ENCODE data around the gene ZMIZ1.

The ZMIZ1 gene

DNA sequence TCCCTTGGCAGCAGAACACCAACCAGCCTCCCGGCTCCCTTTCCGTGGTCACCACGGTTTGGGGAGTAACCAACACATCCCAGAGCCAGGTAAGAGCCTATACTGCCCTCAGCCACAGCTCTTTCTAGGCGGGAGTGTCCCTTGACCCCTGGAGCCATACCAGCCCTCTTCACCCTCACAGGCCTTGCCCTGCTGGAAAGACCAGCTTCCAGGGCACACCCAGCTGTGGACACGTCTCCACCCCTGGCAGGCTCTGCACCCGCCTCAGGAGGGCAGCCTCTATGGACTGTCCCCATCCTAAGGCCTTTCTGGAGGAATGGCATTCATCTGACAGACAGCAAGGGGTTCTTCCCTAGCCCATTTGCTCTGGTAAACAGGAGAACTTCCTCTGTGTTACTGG lies 221.0 kb downstream of the ZMIZ1 start:
- peaks cover 30 to 40% of the 10 kb centered on the region in 2 donors for H3K4me1 ChIP-seq (ENCODE audit: control insufficient read depth in 2 of 2, insufficient read depth in 2 of 2, low read length in 2 of 2)
- H3K27ac ChIP-seq (ENCODE audit: low read depth in 2 of 2, low read length in 2 of 2) = peak overlapping the region in 1 of 2 donors; percentile 32
- H3K9ac ChIP-seq (ENCODE audit: low read depth in 1 of 2, low read length in 2 of 2) = no peak overlapping the region
- no peak overlapping the region for H3K4me3 ChIP-seq (ENCODE audit: low read length in 2 of 2)
- H3K9me3 ChIP-seq (ENCODE audit: control insufficient read depth in 2 of 2, low read length in 2 of 2) = no peaks in the 10 kb centered on the region
- no peaks in the 10 kb centered on the region for H3K27me3 ChIP-seq (ENCODE audit: control insufficient read depth in 2 of 2, insufficient read depth in 2 of 2, low read length in 2 of 2)
- H3K36me3 ChIP-seq (ENCODE audit: control insufficient read depth in 2 of 2, insufficient read depth in 2 of 2, low read length in 2 of 2) = peaks cover 14 to 63% of the 10 kb centered on the region in 2 donors

DNA sequence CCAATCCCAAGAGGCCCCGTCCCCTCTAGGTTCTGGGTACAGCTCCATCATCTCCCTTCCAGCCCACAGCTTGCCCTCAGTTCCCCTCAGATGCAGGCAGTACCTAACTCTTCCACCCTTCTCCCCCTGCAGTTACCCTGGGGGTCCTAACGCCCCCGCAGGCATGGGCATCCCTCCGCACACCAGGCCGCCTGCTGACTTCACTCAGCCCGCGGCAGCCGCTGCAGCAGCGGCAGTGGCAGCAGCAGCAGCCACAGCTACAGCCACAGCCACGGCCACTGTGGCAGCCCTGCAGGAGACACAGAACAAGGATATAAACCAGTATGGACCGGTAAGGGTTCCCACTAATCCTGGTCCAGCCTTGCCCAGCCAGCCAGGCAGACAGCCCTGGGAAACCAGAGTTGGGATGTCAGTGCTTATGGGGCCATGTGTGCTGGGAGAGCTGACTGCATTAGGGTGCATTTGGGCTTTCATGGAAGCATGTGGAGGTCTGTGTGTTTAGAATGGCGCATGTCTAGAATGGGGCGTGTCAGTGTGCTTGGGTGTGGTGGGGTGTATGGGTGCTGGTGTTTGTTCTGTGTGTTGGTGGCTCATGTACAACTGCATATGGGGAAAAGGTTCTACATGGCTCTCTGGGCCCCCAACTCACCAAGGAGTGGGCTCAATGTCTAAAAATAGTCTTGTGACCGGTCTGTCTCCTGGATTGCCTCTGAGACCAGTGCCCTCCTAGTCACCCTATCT lies 223.4 kb downstream of the ZMIZ1 start:
- H3K27ac ChIP-seq (ENCODE audit: low read depth in 2 of 2, low read length in 2 of 2) = peak overlapping the region; percentile 40 to 61
- H3K9ac ChIP-seq (ENCODE audit: low read depth in 1 of 2, low read length in 2 of 2) = no peak overlapping the region

DNA sequence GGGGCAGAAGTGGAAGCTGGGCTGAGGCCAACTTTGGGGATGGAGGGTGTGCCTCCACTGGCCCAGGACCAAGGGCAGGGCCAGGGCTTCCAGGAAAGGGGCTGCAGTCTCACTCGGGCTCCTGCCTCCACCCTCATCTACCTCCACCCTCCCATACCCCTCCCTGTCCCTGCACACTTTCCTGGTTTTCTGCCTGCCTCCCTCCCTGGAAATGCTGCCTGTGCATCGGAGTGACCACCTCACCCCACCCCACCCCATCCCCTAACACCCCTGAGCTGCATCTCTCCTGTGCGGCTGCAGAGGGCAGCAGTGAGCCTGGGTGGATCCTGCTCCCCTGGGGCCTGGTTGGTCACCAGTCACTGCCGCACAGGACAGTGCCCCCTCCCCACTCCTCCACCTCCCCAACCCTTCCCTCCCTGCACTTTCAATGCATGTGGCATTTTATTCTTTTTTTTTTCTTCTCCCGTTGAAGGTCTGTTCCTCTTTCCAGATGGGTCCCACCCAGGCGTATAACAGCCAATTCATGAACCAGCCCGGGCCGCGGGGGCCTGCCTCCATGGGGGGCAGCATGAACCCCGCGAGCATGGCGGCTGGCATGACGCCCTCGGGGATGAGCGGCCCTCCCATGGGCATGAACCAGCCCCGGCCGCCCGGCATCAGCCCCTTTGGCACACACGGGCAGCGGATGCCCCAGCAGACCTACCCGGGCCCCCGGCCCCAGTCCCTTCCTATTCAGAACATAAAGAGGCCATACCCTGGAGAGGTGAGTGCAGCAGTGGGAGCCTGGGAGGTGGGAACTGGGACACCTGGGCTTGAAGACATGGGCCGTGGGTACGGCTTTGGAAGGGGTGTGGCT lies 224.4 kb downstream of the ZMIZ1 start:
- Histone ChIP-seq H3K27ac (ENCODE audit: low read depth in 2 of 2, low read length in 2 of 2) (peak overlapping the region; percentile 40 to 61), H3K9ac (ENCODE audit: low read depth in 1 of 2, low read length in 2 of 2) (no peak overlapping the region), H3K9me3 (ENCODE audit: control insufficient read depth in 2 of 2, low read length in 2 of 2) (no peaks in the 10 kb centered on the region), H3K36me3 (ENCODE audit: control insufficient read depth in 2 of 2, insufficient read depth in 2 of 2, low read length in 2 of 2) (peaks cover 34 to 73% of the 10 kb centered on the region in 2 donors), H3K4me3 (ENCODE audit: low read length in 2 of 2) (no peak overlapping the region), H3K27me3 (ENCODE audit: control insufficient read depth in 2 of 2, insufficient read depth in 2 of 2, low read length in 2 of 2) (no peaks in the 10 kb centered on the region), H3K4me1 (ENCODE audit: control insufficient read depth in 2 of 2, insufficient read depth in 2 of 2, low read length in 2 of 2) (peaks cover 10 to 27% of the 10 kb centered on the region in 2 donors)

More for the DNA sequence above, 223.4 kb downstream of the ZMIZ1 start:
- H3K4me1 ChIP-seq (ENCODE audit: control insufficient read depth in 2 of 2, insufficient read depth in 2 of 2, low read length in 2 of 2) = peaks cover 12 to 27% of the 10 kb centered on the region in 2 donors
- H3K27me3 ChIP-seq (ENCODE audit: control insufficient read depth in 2 of 2, insufficient read depth in 2 of 2, low read length in 2 of 2) = no peaks in the 10 kb centered on the region
- H3K4me3 ChIP-seq (ENCODE audit: low read length in 2 of 2) = no peak overlapping the region
- no peaks in the 10 kb centered on the region for H3K9me3 ChIP-seq (ENCODE audit: control insufficient read depth in 2 of 2, low read length in 2 of 2)
- peaks cover 24 to 71% of the 10 kb centered on the region in 2 donors for H3K36me3 ChIP-seq (ENCODE audit: control insufficient read depth in 2 of 2, insufficient read depth in 2 of 2, low read length in 2 of 2)

DNA sequence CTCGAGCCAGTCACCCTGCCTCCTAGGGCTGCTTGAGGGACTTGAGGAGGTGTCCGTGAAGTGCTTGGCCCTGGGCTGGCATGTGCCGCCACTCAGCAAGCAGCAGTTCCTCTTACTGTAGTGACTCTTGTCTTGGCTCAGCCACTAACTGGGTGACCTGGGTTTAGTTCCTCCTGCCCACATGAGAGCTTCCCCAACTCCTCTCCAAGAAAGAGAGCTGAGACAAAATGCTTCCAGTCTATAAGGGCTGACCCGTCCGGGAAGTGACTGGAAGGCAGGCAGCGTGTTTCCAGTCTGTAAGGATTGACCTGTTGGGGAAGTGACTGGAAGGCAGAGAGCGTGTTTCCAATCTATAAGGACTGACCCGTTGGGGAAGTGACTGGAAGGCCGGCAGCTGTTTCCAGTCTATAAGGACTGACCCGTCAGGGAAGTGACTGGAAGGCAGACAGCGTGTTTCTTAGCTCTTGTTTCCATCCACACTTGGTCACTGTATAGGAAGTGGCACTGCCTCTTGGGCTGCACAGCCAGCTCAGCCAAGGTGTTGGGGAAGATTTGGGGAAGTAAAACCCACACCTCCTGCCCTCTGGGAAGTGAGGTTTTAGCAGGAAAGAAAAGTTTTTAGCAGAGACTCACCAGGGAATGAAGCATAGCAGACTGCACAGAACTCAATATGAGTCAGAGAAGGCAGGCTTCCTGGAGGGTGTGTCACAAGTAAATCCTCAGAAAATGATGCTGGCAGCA lies 225.2 kb downstream of the ZMIZ1 start:
- H3K4me3 ChIP-seq (ENCODE audit: low read length in 2 of 2) = no peak overlapping the region
- peak overlapping the region; percentile 12 to 34 for H3K27ac ChIP-seq (ENCODE audit: low read depth in 2 of 2, low read length in 2 of 2)
- H3K9ac ChIP-seq (ENCODE audit: low read depth in 1 of 2, low read length in 2 of 2) = no peak overlapping the region
- H3K4me1 ChIP-seq (ENCODE audit: control insufficient read depth in 2 of 2, insufficient read depth in 2 of 2, low read length in 2 of 2) = peaks cover 10 to 29% of the 10 kb centered on the region in 2 donors
- no peaks in the 10 kb centered on the region for H3K27me3 ChIP-seq (ENCODE audit: control insufficient read depth in 2 of 2, insufficient read depth in 2 of 2, low read length in 2 of 2)
- H3K36me3 ChIP-seq (ENCODE audit: control insufficient read depth in 2 of 2, insufficient read depth in 2 of 2, low read length in 2 of 2) = peaks cover 43 to 78% of the 10 kb centered on the region in 2 donors
- H3K9me3 ChIP-seq (ENCODE audit: control insufficient read depth in 2 of 2, low read length in 2 of 2) = no peaks in the 10 kb centered on the region

DNA sequence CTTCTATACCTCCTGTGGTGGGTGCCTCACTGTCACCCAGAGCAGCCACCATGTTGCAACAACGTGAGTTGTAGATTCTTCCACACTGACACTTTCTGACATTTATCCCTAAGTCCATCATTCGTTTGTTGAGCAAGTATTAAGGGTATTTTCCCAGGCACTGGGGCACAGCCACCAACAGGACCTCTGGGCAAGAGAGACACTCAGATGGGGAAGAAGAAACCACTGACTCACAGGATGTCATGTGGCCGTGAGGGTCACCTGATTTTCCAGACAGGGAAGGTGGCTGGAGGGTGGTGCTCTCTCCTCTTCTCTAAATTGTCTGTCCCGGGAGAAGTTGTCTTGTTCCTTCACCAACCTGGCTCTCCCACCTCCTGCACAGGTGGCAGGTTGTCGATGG lies 226.8 kb downstream of the ZMIZ1 start:
- Histone ChIP-seq H3K27ac (ENCODE audit: low read depth in 2 of 2, low read length in 2 of 2) (peak overlapping the region in 1 of 2 donors; percentile 34), H3K4me3 (ENCODE audit: low read length in 2 of 2) (no peak overlapping the region)

DNA sequence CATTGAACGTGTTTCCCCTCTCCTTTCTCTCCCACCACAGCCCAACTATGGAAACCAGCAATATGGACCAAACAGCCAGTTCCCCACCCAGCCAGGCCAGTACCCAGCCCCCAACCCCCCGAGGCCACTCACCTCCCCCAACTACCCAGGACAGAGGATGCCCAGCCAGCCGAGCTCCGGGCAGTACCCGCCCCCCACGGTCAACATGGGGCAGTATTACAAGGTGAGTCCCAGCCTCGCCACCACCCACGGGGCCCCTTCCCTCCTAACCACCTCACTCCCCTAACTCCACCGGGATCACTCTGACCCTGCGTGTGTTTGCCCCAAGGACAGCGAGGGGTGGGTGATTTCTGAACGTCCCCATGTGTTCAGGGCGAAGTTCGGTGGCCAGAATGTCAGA lies 227.7 kb downstream of the ZMIZ1 start:
- Histone ChIP-seq H3K27me3 (ENCODE audit: control insufficient read depth in 2 of 2, insufficient read depth in 2 of 2, low read length in 2 of 2) (no peaks in the 10 kb centered on the region), H3K4me3 (ENCODE audit: low read length in 2 of 2) (no peak overlapping the region), H3K9ac (ENCODE audit: low read depth in 1 of 2, low read length in 2 of 2) (no peak overlapping the region), H3K36me3 (ENCODE audit: control insufficient read depth in 2 of 2, insufficient read depth in 2 of 2, low read length in 2 of 2) (peaks cover 65 to 82% of the 10 kb centered on the region in 2 donors), H3K4me1 (ENCODE audit: control insufficient read depth in 2 of 2, insufficient read depth in 2 of 2, low read length in 2 of 2) (peaks cover 10 to 25% of the 10 kb centered on the region in 2 donors), H3K9me3 (ENCODE audit: control insufficient read depth in 2 of 2, low read length in 2 of 2) (no peaks in the 10 kb centered on the region), H3K27ac (ENCODE audit: low read depth in 2 of 2, low read length in 2 of 2) (no peak overlapping the region)

More for the DNA sequence above, 226.8 kb downstream of the ZMIZ1 start:
- Histone ChIP-seq H3K9ac (ENCODE audit: low read depth in 1 of 2, low read length in 2 of 2) (no peak overlapping the region), H3K27me3 (ENCODE audit: control insufficient read depth in 2 of 2, insufficient read depth in 2 of 2, low read length in 2 of 2) (no peaks in the 10 kb centered on the region), H3K36me3 (ENCODE audit: control insufficient read depth in 2 of 2, insufficient read depth in 2 of 2, low read length in 2 of 2) (peaks cover 56 to 82% of the 10 kb centered on the region in 2 donors), H3K9me3 (ENCODE audit: control insufficient read depth in 2 of 2, low read length in 2 of 2) (no peaks in the 10 kb centered on the region), H3K4me1 (ENCODE audit: control insufficient read depth in 2 of 2, insufficient read depth in 2 of 2, low read length in 2 of 2) (peaks cover 10 to 25% of the 10 kb centered on the region in 2 donors)

DNA sequence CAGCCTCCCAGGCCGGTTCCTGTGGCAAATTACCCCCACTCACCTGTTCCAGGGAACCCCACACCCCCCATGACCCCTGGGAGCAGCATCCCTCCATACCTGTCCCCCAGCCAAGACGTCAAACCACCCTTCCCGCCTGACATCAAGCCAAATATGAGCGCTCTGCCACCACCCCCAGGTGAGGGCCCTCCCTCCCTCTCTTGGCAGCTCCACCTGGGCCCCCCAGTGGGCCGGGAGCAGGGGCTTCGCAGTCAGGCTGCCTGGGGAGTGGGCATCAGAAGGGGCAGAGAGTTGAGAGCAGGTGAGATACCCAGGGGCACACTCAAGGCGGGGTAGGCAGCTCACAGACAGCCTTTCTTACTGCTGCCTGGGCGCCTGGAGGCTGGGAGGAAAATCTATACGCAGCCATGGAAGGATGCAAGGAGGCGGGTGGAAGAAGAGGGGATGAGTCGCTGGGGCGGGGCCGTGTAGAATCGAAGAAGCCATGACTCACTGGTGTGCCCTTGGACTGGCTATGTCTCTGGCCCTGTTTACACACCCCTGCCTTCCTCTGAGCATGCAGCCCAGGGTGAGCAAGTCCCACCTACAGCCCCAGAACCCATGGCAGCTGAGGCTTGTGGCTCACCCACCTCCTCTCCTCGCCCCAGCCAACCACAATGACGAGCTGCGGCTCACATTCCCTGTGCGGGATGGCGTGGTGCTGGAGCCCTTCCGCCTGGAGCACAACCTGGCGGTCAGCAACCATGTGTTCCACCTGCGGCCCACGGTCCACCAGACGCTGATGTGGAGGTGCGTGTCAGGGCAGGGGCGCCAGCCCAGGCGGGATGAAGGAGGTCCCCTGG lies 229.9 kb downstream of the ZMIZ1 start:
- Histone ChIP-seq H3K4me3 (ENCODE audit: low read length in 2 of 2) (no peak overlapping the region), H3K4me1 (ENCODE audit: control insufficient read depth in 2 of 2, insufficient read depth in 2 of 2, low read length in 2 of 2) (peaks cover 0 to 13% of the 10 kb centered on the region in 2 donors), H3K27ac (ENCODE audit: low read depth in 2 of 2, low read length in 2 of 2) (peak overlapping the region; percentile 20 to 23), H3K9me3 (ENCODE audit: control insufficient read depth in 2 of 2, low read length in 2 of 2) (no peaks in the 10 kb centered on the region), H3K9ac (ENCODE audit: low read depth in 1 of 2, low read length in 2 of 2) (peak overlapping the region in 1 of 2 donors; percentile 6), H3K27me3 (ENCODE audit: control insufficient read depth in 2 of 2, insufficient read depth in 2 of 2, low read length in 2 of 2) (no peaks in the 10 kb centered on the region), H3K36me3 (ENCODE audit: control insufficient read depth in 2 of 2, insufficient read depth in 2 of 2, low read length in 2 of 2) (peaks cover 81 to 83% of the 10 kb centered on the region in 2 donors)

DNA sequence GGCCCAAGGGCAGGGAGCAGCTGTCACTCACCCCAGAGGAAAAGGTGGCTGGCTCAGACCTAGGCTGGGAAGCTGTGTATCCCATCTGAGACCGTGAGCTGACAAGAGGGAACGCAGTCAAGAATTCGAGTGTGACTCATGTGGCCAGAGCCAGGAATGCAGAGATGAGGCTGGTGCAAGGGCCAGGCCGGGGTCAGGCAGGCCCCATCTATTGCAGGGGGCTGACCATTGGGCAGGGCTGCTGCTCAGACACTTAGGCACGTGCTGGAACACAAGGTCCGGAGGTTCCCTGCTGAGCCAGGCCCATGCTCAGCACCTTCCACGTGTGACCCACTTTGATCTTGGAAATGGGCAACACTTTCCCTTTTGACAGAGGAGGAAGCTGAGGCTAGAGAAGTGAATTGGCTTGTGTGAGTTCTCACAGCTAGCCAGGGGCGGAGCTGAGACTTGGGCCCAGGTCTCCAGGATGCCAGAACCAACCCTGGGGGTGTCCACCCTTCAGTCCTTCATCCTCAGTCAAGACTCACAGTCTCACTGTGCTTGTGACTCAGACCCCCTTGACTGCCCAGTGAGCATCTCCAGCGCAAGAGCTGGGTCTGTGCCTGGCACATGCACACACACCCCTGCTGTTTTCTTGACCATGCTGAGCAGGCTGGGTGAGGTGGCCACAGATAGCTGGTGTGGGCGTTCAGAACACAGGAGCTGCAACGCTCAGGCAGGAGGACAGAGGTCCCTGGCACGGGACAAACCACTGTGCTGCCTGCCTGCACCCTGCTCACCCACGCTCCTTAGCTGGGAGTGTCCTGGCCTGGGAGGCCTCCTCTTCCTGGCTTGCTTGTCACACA lies 230.9 kb downstream of the ZMIZ1 start:
- Histone ChIP-seq H3K4me1 (ENCODE audit: control insufficient read depth in 2 of 2, insufficient read depth in 2 of 2, low read length in 2 of 2) (peaks cover 0 to 10% of the 10 kb centered on the region in 2 donors), H3K4me3 (ENCODE audit: low read length in 2 of 2) (no peak overlapping the region), H3K27me3 (ENCODE audit: control insufficient read depth in 2 of 2, insufficient read depth in 2 of 2, low read length in 2 of 2) (no peaks in the 10 kb centered on the region), H3K9me3 (ENCODE audit: control insufficient read depth in 2 of 2, low read length in 2 of 2) (no peaks in the 10 kb centered on the region), H3K27ac (ENCODE audit: low read depth in 2 of 2, low read length in 2 of 2) (peak overlapping the region in 1 of 2 donors; percentile 23), H3K9ac (ENCODE audit: low read depth in 1 of 2, low read length in 2 of 2) (no peak overlapping the region), H3K36me3 (ENCODE audit: control insufficient read depth in 2 of 2, insufficient read depth in 2 of 2, low read length in 2 of 2) (peaks cover 82 to 83% of the 10 kb centered on the region in 2 donors)

All from mucosa of rectum (tissue), 2 donors.